ENCODE measurements around the gene SRGAP2C.
"Not testable (repeated sequence)": the region's sequence is repeated elsewhere in the genome, so short reads cannot be mapped to it uniquely, and the experiment has no call there.

DNA sequence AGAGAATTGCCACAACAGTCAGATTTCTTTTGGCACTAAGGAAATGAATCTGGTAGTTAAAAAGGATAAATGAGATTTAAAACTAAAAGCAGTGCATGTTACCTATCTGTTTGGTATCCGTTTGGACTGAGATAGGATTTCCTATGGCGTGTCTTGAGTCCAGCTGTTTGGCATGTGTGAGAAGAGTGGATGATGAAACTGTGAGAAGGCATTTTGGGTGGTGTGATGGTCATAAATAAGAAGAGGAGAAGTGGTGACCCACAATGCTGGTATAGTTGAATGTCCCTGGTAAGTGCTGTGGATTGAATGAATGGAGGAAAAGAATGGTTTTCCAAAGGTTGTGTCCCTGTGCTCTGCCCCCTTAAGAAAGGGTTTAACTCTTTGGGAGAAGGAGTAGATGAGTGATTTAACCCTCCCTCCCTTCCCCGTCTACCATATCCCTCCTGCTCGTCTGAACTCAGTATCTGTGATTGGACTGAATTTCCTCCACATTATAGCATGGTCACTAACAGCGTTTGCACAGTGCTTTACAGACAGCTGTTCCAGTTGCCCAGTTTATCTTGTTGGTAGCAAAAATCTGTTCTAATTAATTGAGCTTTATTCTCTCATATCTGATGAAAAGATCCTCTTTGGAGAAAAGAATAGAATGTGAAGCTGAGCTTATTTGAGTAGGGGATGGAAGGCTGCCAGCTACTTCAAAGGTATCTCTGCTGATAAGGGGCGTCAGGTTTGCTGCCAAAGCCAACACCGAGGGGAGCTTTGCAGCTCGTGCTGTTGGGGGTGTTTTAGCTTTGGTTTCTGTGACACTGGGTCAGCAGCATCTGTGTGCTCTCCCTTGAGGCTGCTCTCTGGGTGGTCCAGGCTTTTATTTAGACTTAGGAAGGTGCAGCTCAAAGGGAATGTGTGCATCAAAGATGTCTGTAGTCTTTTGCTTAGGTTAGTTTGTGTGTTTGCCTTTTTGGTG, 148.1 kb downstream of the SRGAP2C start:
- TF ChIP-seq EZH2 (IDR thresholded peaks at IDR 0.05; ENCODE audit: borderline replicate concordance, insufficient read depth, low read length, poor library complexity, severe bottlenecking); POLR2AphosphoS5 (IDR thresholded peaks at IDR 0.05); RAD21 (conservative IDR thresholded peaks at IDR 0.05); EP300 (conservative IDR thresholded peaks at IDR 0.05; ENCODE audit: poor library complexity, severe bottlenecking): not testable (repeated sequence)
- TF ChIP-seq, protein P1, sequence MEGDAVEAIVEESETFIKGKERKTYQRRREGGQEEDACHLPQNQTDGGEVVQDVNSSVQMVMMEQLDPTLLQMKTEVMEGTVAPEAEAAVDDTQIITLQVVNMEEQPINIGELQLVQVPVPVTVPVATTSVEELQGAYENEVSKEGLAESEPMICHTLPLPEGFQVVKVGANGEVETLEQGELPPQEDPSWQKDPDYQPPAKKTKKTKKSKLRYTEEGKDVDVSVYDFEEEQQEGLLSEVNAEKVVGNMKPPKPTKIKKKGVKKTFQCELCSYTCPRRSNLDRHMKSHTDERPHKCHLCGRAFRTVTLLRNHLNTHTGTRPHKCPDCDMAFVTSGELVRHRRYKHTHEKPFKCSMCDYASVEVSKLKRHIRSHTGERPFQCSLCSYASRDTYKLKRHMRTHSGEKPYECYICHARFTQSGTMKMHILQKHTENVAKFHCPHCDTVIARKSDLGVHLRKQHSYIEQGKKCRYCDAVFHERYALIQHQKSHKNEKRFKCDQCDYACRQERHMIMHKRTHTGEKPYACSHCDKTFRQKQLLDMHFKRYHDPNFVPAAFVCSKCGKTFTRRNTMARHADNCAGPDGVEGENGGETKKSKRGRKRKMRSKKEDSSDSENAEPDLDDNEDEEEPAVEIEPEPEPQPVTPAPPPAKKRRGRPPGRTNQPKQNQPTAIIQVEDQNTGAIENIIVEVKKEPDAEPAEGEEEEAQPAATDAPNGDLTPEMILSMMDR (IDR thresholded peaks at IDR 0.05; ENCODE audit: poor library complexity, severe bottlenecking), result not testable (repeated sequence)

Data from neural cell (in vitro differentiated cells).